Neural cell (in vitro differentiated cells): ENCODE results near the gene PEG3. TPM values are rescaled to one million over a fixed set of nuclear protein-coding genes. Genes with fewer than 3 reads are reported as not detected.

Experiments used
- H2AFZ ChIP-seq: fragments of 200-600, 300-800 bp; sonication (generic), shearing (Covaris generic); 2 replicates; pipeline ENCODE4 v1.6.0; 2014; ENCODE audit warnings: low read depth, mild to moderate bottlenecking, antibody characterized with exemption, low read length, moderate library complexity
- H3F3A ChIP-seq: fragments of 200-600 bp; shearing (Covaris generic); 2 replicates; pipeline ENCODE4 v1.6.1; 2016; ENCODE audit warnings: mild to moderate bottlenecking, moderate library complexity, mixed read lengths, antibody characterized with exemption, low read length; ENCODE audit not compliant: insufficient read depth, poor library complexity, severe bottlenecking
- H3K27ac ChIP-seq: fragments of 200-600, 300-800 bp; sonication (generic), shearing (Covaris generic); 2 replicates; pipeline ENCODE4 v1.5.1; 2014; ENCODE audit warnings: mild to moderate bottlenecking, low read length, moderate library complexity
- H3K27me3 ChIP-seq: fragments of 300-800, 200-600 bp; sonication (generic), shearing (Covaris generic); 2 replicates; pipeline ENCODE4 v1.6.0; 2014; ENCODE audit warnings: mild to moderate bottlenecking, low read depth, low read length, moderate library complexity; ENCODE audit not compliant: insufficient read depth
- H3K36me3 ChIP-seq: fragments of 300-800, 200-600 bp; sonication (generic), shearing (Covaris generic); 2 replicates; pipeline ENCODE4 v1.5.1; 2014; ENCODE audit warnings: mild to moderate bottlenecking, antibody characterized with exemption, low read length, moderate library complexity; ENCODE audit not compliant: insufficient read depth
- H3K4me2 ChIP-seq: fragments of 300-800, 200-600 bp; sonication (generic), shearing (Covaris generic); 2 replicates; pipeline ENCODE4 v1.6.0; 2014; ENCODE audit warnings: mild to moderate bottlenecking, low read length
- H3K4me3 ChIP-seq: fragments of 300-800, 200-600 bp; sonication (generic), shearing (Covaris generic); 2 replicates; pipeline ENCODE4 v1.5.1; 2014; ENCODE audit warnings: mild to moderate bottlenecking, low read length, moderate library complexity
- H3K79me2 ChIP-seq: fragments of 200-600 bp; shearing (Covaris generic); replicated peaks from 2 replicates; pipeline ENCODE4 v1.6.0; 2014; ENCODE audit warnings: mild to moderate bottlenecking, low read length, moderate library complexity; ENCODE audit not compliant: insufficient read depth
- H3K9ac ChIP-seq: fragments of 300-800, 200-600 bp; sonication (generic), shearing (Covaris generic); 2 replicates; pipeline ENCODE4 v1.6.1; 2016; ENCODE audit warnings: mild to moderate bottlenecking, low read length, mixed read lengths
- H3K9me2 ChIP-seq: fragments of 200-600 bp; shearing (Covaris generic); 2 replicates; pipeline ENCODE4 v1.6.1; 2016; ENCODE audit warnings: mild to moderate bottlenecking, low read length, mixed read lengths; ENCODE audit not compliant: insufficient read depth
- H3K9me3 ChIP-seq: fragments of 200-600, 300-800 bp; sonication (generic), shearing (Covaris generic); 2 replicates; pipeline ENCODE4 v1.6.1; 2016; ENCODE audit warnings: mild to moderate bottlenecking, mixed run types, low read length, moderate library complexity, mixed read lengths
- H4K20me1 ChIP-seq: fragments of 200-600 bp; shearing (Covaris generic); 2 replicates; pipeline ENCODE4 v1.6.1; 2016; ENCODE audit warnings: mild to moderate bottlenecking, mixed run types; ENCODE audit not compliant: insufficient read depth
- CTCF ChIP-seq: fragments of 450-650 bp; IDR thresholded peaks from 2 replicates; pipeline ENCODE4 v1.5.1; 2014; ENCODE audit warnings: antibody characterized with exemption, mild to moderate bottlenecking, moderate library complexity; ENCODE audit not compliant: poor library complexity, severe bottlenecking
- EP300 ChIP-seq: fragments of 450-650 bp; conservative IDR thresholded peaks from 2 replicates; pipeline ENCODE4 v1.6.1; 2014; ENCODE audit warnings: antibody characterized with exemption, mild to moderate bottlenecking, moderate library complexity; ENCODE audit not compliant: poor library complexity, severe bottlenecking
- EZH2 ChIP-seq: fragments of 200-600, 300-800 bp; shearing (Covaris generic), sonication (generic); IDR thresholded peaks from 2 replicates; pipeline ENCODE4 v1.6.1; 2014; ENCODE audit warnings: antibody characterized with exemption, low read length, borderline replicate concordance, mild to moderate bottlenecking; ENCODE audit not compliant: insufficient read depth, poor library complexity, severe bottlenecking
- MXI1 ChIP-seq: fragments of 450-650 bp; conservative IDR thresholded peaks from 2 replicates; pipeline ENCODE4 v1.6.1; 2014; ENCODE audit warnings: antibody characterized with exemption, mild to moderate bottlenecking; ENCODE audit not compliant: poor library complexity, severe bottlenecking
- POLR2AphosphoS5 ChIP-seq: IDR thresholded peaks from 2 replicates; pipeline ENCODE4 v1.6.1; 2012
- RAD21 ChIP-seq: fragments of 450-650 bp; conservative IDR thresholded peaks from 2 replicates; pipeline ENCODE4 v1.6.1; 2014; ENCODE audit warnings: antibody characterized with exemption, mild to moderate bottlenecking, moderate library complexity
- REST ChIP-seq: IDR thresholded peaks from 2 replicates; pipeline ENCODE4 v1.6.1; 2012; ENCODE audit warnings: borderline replicate concordance
- SMC3 ChIP-seq: fragments of 450-650 bp; conservative IDR thresholded peaks from 2 replicates; pipeline ENCODE4 v1.6.1; 2014; ENCODE audit warnings: antibody characterized with exemption, mild to moderate bottlenecking, moderate library complexity; ENCODE audit not compliant: poor library complexity
- TAF1 ChIP-seq: IDR thresholded peaks from 2 replicates; pipeline ENCODE4 v1.6.1; 2012; ENCODE audit warnings: low read depth
- polyA minus RNA-seq: library from RNA; depleted of rRNA, polyadenylated mRNA; stranded (reverse); fragments of >200 nt; gene quantifications from 2 replicates; pipeline ENCODE4 v1.2.3, GENCODE V29; 2014
- polyA plus RNA-seq: library from polyadenylated mRNA; depleted of rRNA; stranded (reverse); fragments of >200 nt; gene quantifications from 2 replicates; pipeline ENCODE4 v1.2.3, GENCODE V29; 2014

PEG3 gene
- polyA plus RNA-seq (0.06 TPM in 1 of 2 replicates, not detected in the other), polyA minus RNA-seq (0.23 TPM in 1 of 2 replicates, not detected in the other)

GRCh38 chr19:56840451-56841192, at the start of gene PEG3, which contains the start of gene ZIM2:
TSS of gene PEG3 (minus strand) at chr19:56840726. CDS start at chr19:56824655, 16,071 bp downstream.
TSS of gene ZIM2 (minus strand) at chr19:56840726. CDS start at chr19:56824277, 16,449 bp downstream.
- Histone ChIP-seq H4K20me1 (no peaks in the 10 kb centered on the region), H3F3A (no peaks in the 10 kb centered on the region), H3K27me3 (no peaks in the 10 kb centered on the region), H3K36me3 (no peaks in the 10 kb centered on the region), H3K9me2 (no peaks in the 10 kb centered on the region), H3K9ac (no peak within 1 kb of the TSS), H3K9me3 (peaks cover 23% of the 10 kb centered on the region), H3K79me2 (no peaks in the 10 kb centered on the region), H3K4me3 (no peak within 1 kb of the TSS), H3K4me2 (no peak within 1 kb of the TSS), H2AFZ (no peak within 1 kb of the TSS), H3K27ac (no peak within 1 kb of the TSS)
- TF ChIP-seq POLR2AphosphoS5 (no peak), REST (no peak), EZH2 (no peak), CTCF (no peak), MXI1 (no peak), RAD21 (no peak), EP300 (no peak), SMC3 (no peak), TAF1 (no peak)

- H3K9ac ChIP-seq = no peak overlapping the region
- no peak overlapping the region for H3K4me2 ChIP-seq
- H3K36me3 ChIP-seq = no peaks in the 10 kb centered on the region
- TF ChIP-seq EP300 (no peak), SMC3 (no peak), MXI1 (no peak), EZH2 (no peak), REST (no peak), RAD21 (no peak), POLR2AphosphoS5 (no peak), TAF1 (no peak), CTCF (no peak)
- no peaks in the 10 kb centered on the region for H3K9me2 ChIP-seq
- H2AFZ ChIP-seq = no peak overlapping the region
- no peaks in the 10 kb centered on the region for H3F3A ChIP-seq
- no peaks in the 10 kb centered on the region for H4K20me1 ChIP-seq
- peaks cover 15% of the 10 kb centered on the region for H3K9me3 ChIP-seq
- no peak overlapping the region for H3K4me3 ChIP-seq
- no peak overlapping the region for H3K27ac ChIP-seq
- H3K27me3 ChIP-seq = no peaks in the 10 kb centered on the region
- H3K79me2 ChIP-seq = no peaks in the 10 kb centered on the region
Observed at GRCh38 chr19:56885173-56885985, 44.9 kb upstream of the PEG3 start.
